GM12878 (cell line): ENCODE data around the gene AGMAT. TPM values are rescaled to one million over a fixed set of nuclear protein-coding genes. Genes with fewer than 3 reads are reported as not detected.

Source experiments
- BHLHE40 ChIP-seq, 2 experiments: fragments of 450-650 bp in 1 of 2; IDR thresholded peaks; 2 replicates each; pipeline ENCODE4 v1.6.1; 2011 to 2017; ENCODE audit warnings: low read depth in 2 of 2, borderline replicate concordance in 1 of 2, improper control_type of control experiment in 1 of 2, low read length in 1 of 2, mild to moderate bottlenecking in 1 of 2
- CHD1 ChIP-seq: IDR thresholded peaks from 2 replicates; pipeline ENCODE4 v1.6.1; 2012; ENCODE audit warnings: low read depth, low read length, improper control_type of control experiment
- EED ChIP-seq: sonication (generic); IDR thresholded peaks from 2 replicates; pipeline ENCODE4 v1.6.1; 2016; ENCODE audit warnings: antibody characterized with exemption, low read depth
- HSF1 ChIP-seq: fragments of 150-350 bp; IDR thresholded peaks from 2 replicates; pipeline ENCODE4 v1.6.1; 2014; ENCODE audit warnings: mild to moderate bottlenecking, low read depth, low read length
- JUNB ChIP-seq: IDR thresholded peaks from 2 replicates; pipeline ENCODE4 v1.6.1; 2016; ENCODE audit warnings: antibody characterized with exemption, mild to moderate bottlenecking
- PAX5 ChIP-seq: IDR thresholded peaks from 2 replicates; pipeline ENCODE4 v1.6.1; 2011; ENCODE audit warnings: low read depth, low read length, borderline replicate concordance
- SP1 ChIP-seq: IDR thresholded peaks from one replicate; pipeline ENCODE4 v1.6.1; 2011; ENCODE audit warnings: low read depth, low read length
- SPI1 ChIP-seq: IDR thresholded peaks from 2 replicates; pipeline ENCODE4 v1.6.1; 2011; ENCODE audit warnings: low read depth, mild to moderate bottlenecking, low read length, moderate library complexity, borderline replicate concordance; ENCODE audit not compliant: insufficient read depth
- SREBF2 ChIP-seq: IDR thresholded peaks from 2 replicates; pipeline ENCODE4 v1.6.1; 2012; ENCODE audit warnings: mild to moderate bottlenecking, low read length
- TARDBP ChIP-seq: IDR thresholded peaks from 2 replicates; pipeline ENCODE4 v1.6.1; 2016; ENCODE audit warnings: borderline replicate concordance
- TCF12 ChIP-seq: IDR thresholded peaks from 2 replicates; pipeline ENCODE4 v1.6.1; 2011; ENCODE audit warnings: low read depth, mild to moderate bottlenecking, low read length
- USF2 ChIP-seq: IDR thresholded peaks from 2 replicates; pipeline ENCODE4 v1.6.1; 2011; ENCODE audit warnings: low read depth, low read length, improper control_type of control experiment, borderline replicate concordance
- YBX1 ChIP-seq: fragments of 450-650 bp; IDR thresholded peaks from 2 replicates; pipeline ENCODE4 v1.6.1; 2016; ENCODE audit warnings: antibody characterized with exemption
- ZBTB40 ChIP-seq: fragments of 450-650 bp; IDR thresholded peaks from 2 replicates; pipeline ENCODE4 v1.6.1; 2016; ENCODE audit warnings: mild to moderate bottlenecking, moderate library complexity, borderline replicate concordance
- ZNF217 ChIP-seq: fragments of 450-650 bp; IDR thresholded peaks from 2 replicates; pipeline ENCODE4 v1.6.1; 2017; ENCODE audit warnings: antibody characterized with exemption, mild to moderate bottlenecking
- ZNF384 ChIP-seq: IDR thresholded peaks from 2 replicates; pipeline ENCODE4 v1.6.1; 2012; ENCODE audit warnings: low read depth, mild to moderate bottlenecking, low read length, improper control_type of control experiment, borderline replicate concordance
- ZNF622 ChIP-seq: fragments of 450-650 bp; IDR thresholded peaks from 2 replicates; pipeline ENCODE4 v1.6.1; 2017; ENCODE audit warnings: mild to moderate bottlenecking, inconsistent platforms
- ZSCAN29 ChIP-seq: fragments of 450-650 bp; IDR thresholded peaks from 2 replicates; pipeline ENCODE4 v1.6.1; 2017; ENCODE audit warnings: mild to moderate bottlenecking, moderate library complexity
- polyA plus RNA-seq, 11 experiments: library from polyadenylated mRNA; depleted of rRNA in 4 of 11; unstranded in 6 of 11; stranded (reverse) in 5 of 11; fragments of >200 nt; fragmentation: Nextera tagmentation in 4 of 11; fragmentation: Illumina TruSeq in 1 of 11; extraction: Ambion mirVana in 4 of 11; extraction: Trizol in 1 of 11; gene quantifications; 1 replicate in 1 of 11; 2 replicates in 10 of 11; pipeline versions ENCODE4 v1.2.1 to v1.2.3, GENCODE V29; 2011 to 2016; ENCODE audit warnings: inconsistent platforms in 2 of 11, missing spikeins in 2 of 11, low read depth in 1 of 11
- total RNA-seq, 4 experiments: library from RNA; depleted of rRNA in 3 of 4; stranded (reverse); fragments of >200 nt in 3 of 4; fragmentation: Illumina TruSeq in 1 of 4; extraction: Trizol in 1 of 4; gene quantifications; 2 replicates each; pipeline versions ENCODE4 v1.2.1 to v1.2.3, GENCODE V29; 2013 to 2021

The AGMAT gene
- total and polyA plus RNA-seq, 10 of the 15 experiments (the other 5 are each of a cell fraction or from before 2014, with no cell fraction given) = 0.47 to 7.9 (median 4.7) TPM

- no peak for TF ChIP-seq ZBTB40
- no peak for TF ChIP-seq ZNF217
- TF ChIP-seq SREBF2 = no peak
- TF ChIP-seq HSF1 = no peak
- no peak for TF ChIP-seq EED
- TF ChIP-seq PAX5 = 0 out of 2 replicates have a peak, but pooled peaks have one; percentile 40
- TF ChIP-seq BHLHE40 (IDR thresholded peaks at IDR 0.05; ENCODE audit: borderline replicate concordance in 1 of 2, low read depth in 2 of 2, low read length in 1 of 2) = peak; percentile 23 to 61; a peak in 2 of 4 replicates
- no peak for TF ChIP-seq CHD1
- TF ChIP-seq TARDBP = peak; percentile 53; the same call in 1 of the 2 replicates
- TF ChIP-seq USF2 = no peak
- TF ChIP-seq ZNF622 = no peak
- TF ChIP-seq SP1 = peak; percentile 75
- TF ChIP-seq TCF12 = no peak
- no peak for TF ChIP-seq ZSCAN29
- no peak for TF ChIP-seq SPI1
- TF ChIP-seq JUNB = no peak
- TF ChIP-seq YBX1 = no peak
- TF ChIP-seq ZNF384 = no peak
Measured at GRCh38 chr1:15524283-15525049, 60.4 kb downstream of the AGMAT start (continued).
